Measurements from ENCODE around the gene DCHS2. TPM values are rescaled to one million over a fixed set of nuclear protein-coding genes. Genes with fewer than 3 reads are reported as not detected.

The DCHS2 gene
- total RNA-seq, 1 donor from 2014 or later, result 0.71 TPM

- Histone ChIP-seq H4K20me1 (ENCODE audit: low read depth) (no peaks in the 10 kb centered on the region), H3K9ac (no peak overlapping the region), H3K4me3 (no peak overlapping the region), H3K79me2 (ENCODE audit: low read depth) (no peaks in the 10 kb centered on the region), H3K4me1 (no peaks in the 10 kb centered on the region), H2AFZ (replicated peaks) (no peak overlapping the region), H3F3A (ENCODE audit: low read depth) (no peaks in the 10 kb centered on the region), H3K9me3 (ENCODE audit: low read depth) (no peaks in the 10 kb centered on the region), H3K27ac (no peak overlapping the region), H3K36me3 (no peaks in the 10 kb centered on the region), H3K4me2 (no peak overlapping the region), H3K27me3 (no peaks in the 10 kb centered on the region)
- no peak for TF ChIP-seq EZH2 (IDR thresholded peaks at IDR 0.05)
- no peak for TF ChIP-seq CTCF (IDR thresholded peaks at IDR 0.05)
- no peak for TF ChIP-seq EZH2phosphoT487 (IDR thresholded peaks at IDR 0.05)
- Mint-ChIP-seq H3K4me3 (no peak overlapping the region), H3K36me3 (peaks cover 5% of the 10 kb centered on the region), H3K27ac (no peak overlapping the region), H3K4me1 (peaks cover 6% of the 10 kb centered on the region), H3K27me3 (ENCODE audit: insufficient read depth, low read depth) (no peaks in the 10 kb centered on the region), H3K9me3 (peaks cover 4% of the 10 kb centered on the region)
- no peak for DNase-seq (ENCODE audit: low spot score)
Observed at GRCh38 chr4:154231806-154232478, 259.7 kb downstream of the DCHS2 start.

GRCh38 chr4:154230723-154231122 is 260.9 kb downstream of the DCHS2 start:
- Mint-ChIP-seq H3K9me3 (peaks cover 4% of the 10 kb centered on the region), H3K36me3 (peaks cover 5% of the 10 kb centered on the region), H3K4me3 (no peak overlapping the region), H3K27me3 (ENCODE audit: insufficient read depth, low read depth) (no peaks in the 10 kb centered on the region), H3K4me1 (peaks cover 6% of the 10 kb centered on the region), H3K27ac (no peak overlapping the region)
- H4K20me1 ChIP-seq (ENCODE audit: low read depth), result no peaks in the 10 kb centered on the region
- no peaks in the 10 kb centered on the region for H3K4me1 ChIP-seq
- no peak overlapping the region for H3K4me2 ChIP-seq
- H3K79me2 ChIP-seq (ENCODE audit: low read depth), result no peaks in the 10 kb centered on the region
- H3F3A ChIP-seq (ENCODE audit: low read depth), result no peaks in the 10 kb centered on the region
- no peak overlapping the region for H3K27ac ChIP-seq
- no peak overlapping the region for H2AFZ ChIP-seq (replicated peaks)
- TF ChIP-seq EZH2phosphoT487 (IDR thresholded peaks at IDR 0.05), result no peak
- no peak for TF ChIP-seq CTCF (IDR thresholded peaks at IDR 0.05)
- TF ChIP-seq EZH2 (IDR thresholded peaks at IDR 0.05), result no peak
- H3K9ac ChIP-seq, result no peak overlapping the region
- no peaks in the 10 kb centered on the region for H3K9me3 ChIP-seq (ENCODE audit: low read depth)
- no peak for DNase-seq (ENCODE audit: low spot score)
- H3K4me3 ChIP-seq, result no peak overlapping the region
- no peaks in the 10 kb centered on the region for H3K36me3 ChIP-seq
- no peaks in the 10 kb centered on the region for H3K27me3 ChIP-seq

GRCh38 chr4:154230091-154230490 is 261.5 kb downstream of the DCHS2 start:
- no peaks in the 10 kb centered on the region for H3K36me3 ChIP-seq
- no peaks in the 10 kb centered on the region for H4K20me1 ChIP-seq (ENCODE audit: low read depth)
- H3K4me3 ChIP-seq, result no peak overlapping the region
- no peaks in the 10 kb centered on the region for H3K27me3 ChIP-seq
- no peaks in the 10 kb centered on the region for H3K4me1 ChIP-seq
- no peak overlapping the region for H2AFZ ChIP-seq (replicated peaks)
- Mint-ChIP-seq H3K4me3 (no peak overlapping the region), H3K4me1 (peaks cover 6% of the 10 kb centered on the region), H3K27me3 (ENCODE audit: insufficient read depth, low read depth) (no peaks in the 10 kb centered on the region), H3K9me3 (peaks cover 6% of the 10 kb centered on the region), H3K27ac (no peak overlapping the region), H3K36me3 (peaks cover 5% of the 10 kb centered on the region)
- H3K4me2 ChIP-seq, result no peak overlapping the region
- DNase-seq (ENCODE audit: low spot score), result no peak
- no peaks in the 10 kb centered on the region for H3K79me2 ChIP-seq (ENCODE audit: low read depth)
- no peak overlapping the region for H3K9ac ChIP-seq
- no peaks in the 10 kb centered on the region for H3K9me3 ChIP-seq (ENCODE audit: low read depth)
- H3F3A ChIP-seq (ENCODE audit: low read depth), result no peaks in the 10 kb centered on the region
- no peak overlapping the region for H3K27ac ChIP-seq
- no peak for TF ChIP-seq CTCF (IDR thresholded peaks at IDR 0.05)
- no peak for TF ChIP-seq EZH2 (IDR thresholded peaks at IDR 0.05)
- TF ChIP-seq EZH2phosphoT487 (IDR thresholded peaks at IDR 0.05), result no peak

All from neural progenitor cell (in vitro differentiated cells).